ENCODE data around the gene NACAD. TPM values are rescaled to one million over a fixed set of nuclear protein-coding genes. Genes with fewer than 3 reads are reported as not detected.

NACAD gene
- total RNA-seq, 6 donors from 2014 or later = 1.0 to 4.3 (median 2.3) TPM

DNA sequence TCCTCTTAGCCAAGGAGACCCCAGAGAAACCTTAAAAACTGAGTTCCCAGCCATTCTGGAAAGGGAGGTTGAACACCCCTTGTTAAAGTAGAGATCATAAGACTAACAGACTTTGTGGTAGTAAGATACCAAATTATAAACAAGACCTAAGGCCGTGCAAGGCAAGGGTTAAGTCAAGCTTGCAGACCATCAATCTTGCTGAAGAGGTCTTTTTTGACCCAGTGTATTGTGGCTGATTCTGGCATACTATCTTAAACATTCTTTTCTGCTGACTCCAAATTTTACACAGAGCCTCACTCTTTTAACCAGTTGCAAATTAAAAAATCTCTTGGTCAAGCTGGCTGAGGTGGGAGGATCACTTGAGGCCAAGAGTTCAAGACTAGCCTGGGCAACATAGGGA, 23.9 kb upstream of the NACAD start:
- H3K36me3 ChIP-seq = peaks cover under 1 to 16% (median 15%) of the 10 kb centered on the region in 4 donors
- H3K4me3 ChIP-seq = peak overlapping the region in 2 of 4 donors; percentile 64 to 82
- DNase-seq (no peak), ATAC-seq (ENCODE audit: low FRiP score in 2 of 2) (no peak)
- no peaks in the 10 kb centered on the region for H3K9me3 ChIP-seq
- H3K27me3 ChIP-seq = no peaks in the 10 kb centered on the region
- peak overlapping the region in 3 of 4 donors; percentile 90 to 96 (median 93) for H3K27ac ChIP-seq
- no peak for TF ChIP-seq POLR2A (IDR thresholded peaks at IDR 0.05)
- H3K4me1 ChIP-seq = peaks cover 21 to 43% (median 27%) of the 10 kb centered on the region in 4 donors
- 75 to 83% methylated on average over 1 of the region's 1 CpG for WGBS, 2 donors

GRCh38 chr7:45111298-45112223, 22.8 kb upstream of the NACAD start, which contains the start of gene TBRG4:
Gene TBRG4 (minus strand): TSS chr7:45111697. CDS start chr7:45109237, 2,460 bp downstream.
- peak; percentile 98 to 99 for ATAC-seq (ENCODE audit: low FRiP score in 2 of 2)
- Histone ChIP-seq H3K4me3 (peak within 1 kb of the TSS; percentile 64 to 82 (median 69)), H3K27me3 (no peaks in the 10 kb centered on the region), H3K4me1 (peaks cover 21 to 54% (median 37%) of the 10 kb centered on the region in 4 donors), H3K27ac (peak within 1 kb of the TSS; percentile 90 to 96 (median 94)), H3K36me3 (peaks cover 12 to 27% (median 26%) of the 10 kb centered on the region in 4 donors), H3K9me3 (no peaks in the 10 kb centered on the region)
- peak; percentile 94 to 99 for DNase-seq
- 0 to 1% methylated on average over 46 to 59 of the region's 64 CpGs for WGBS, 2 donors
- TF ChIP-seq, protein P1, sequence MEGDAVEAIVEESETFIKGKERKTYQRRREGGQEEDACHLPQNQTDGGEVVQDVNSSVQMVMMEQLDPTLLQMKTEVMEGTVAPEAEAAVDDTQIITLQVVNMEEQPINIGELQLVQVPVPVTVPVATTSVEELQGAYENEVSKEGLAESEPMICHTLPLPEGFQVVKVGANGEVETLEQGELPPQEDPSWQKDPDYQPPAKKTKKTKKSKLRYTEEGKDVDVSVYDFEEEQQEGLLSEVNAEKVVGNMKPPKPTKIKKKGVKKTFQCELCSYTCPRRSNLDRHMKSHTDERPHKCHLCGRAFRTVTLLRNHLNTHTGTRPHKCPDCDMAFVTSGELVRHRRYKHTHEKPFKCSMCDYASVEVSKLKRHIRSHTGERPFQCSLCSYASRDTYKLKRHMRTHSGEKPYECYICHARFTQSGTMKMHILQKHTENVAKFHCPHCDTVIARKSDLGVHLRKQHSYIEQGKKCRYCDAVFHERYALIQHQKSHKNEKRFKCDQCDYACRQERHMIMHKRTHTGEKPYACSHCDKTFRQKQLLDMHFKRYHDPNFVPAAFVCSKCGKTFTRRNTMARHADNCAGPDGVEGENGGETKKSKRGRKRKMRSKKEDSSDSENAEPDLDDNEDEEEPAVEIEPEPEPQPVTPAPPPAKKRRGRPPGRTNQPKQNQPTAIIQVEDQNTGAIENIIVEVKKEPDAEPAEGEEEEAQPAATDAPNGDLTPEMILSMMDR (IDR thresholded peaks at IDR 0.05) = peak in 2 of 6 experiments; percentile 17 to 37
- TF ChIP-seq POLR2A (IDR thresholded peaks at IDR 0.05) (peak; percentile 58 to 97 (median 81)), EP300 (IDR thresholded peaks at IDR 0.05) (peak in 2 of 4 donors; percentile 57 to 74), POLR2AphosphoS5 (IDR thresholded peaks at IDR 0.05) (peak; percentile 99)

DNA sequence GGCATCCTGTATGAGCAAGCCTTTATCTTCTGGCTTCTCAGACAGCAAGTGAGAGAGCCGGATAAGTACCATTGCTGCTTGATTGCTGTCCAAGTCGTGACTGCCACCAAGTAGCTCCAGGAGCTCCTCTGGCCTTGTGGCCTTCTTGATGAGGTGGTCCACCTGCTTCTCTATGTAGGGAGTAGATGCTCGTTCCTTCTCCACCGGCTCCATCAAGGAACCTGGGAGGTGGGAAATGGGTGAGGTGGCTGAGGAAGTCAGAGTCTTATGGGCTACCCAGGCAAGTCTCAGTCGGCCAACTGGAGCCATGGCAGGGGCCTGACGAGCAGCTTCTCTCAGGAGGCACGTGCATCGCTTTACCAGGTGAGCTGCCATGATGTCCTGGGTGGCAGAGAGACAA, 20.1 kb upstream of the NACAD start:
- no peak overlapping the region for H3K27ac ChIP-seq
- no peak overlapping the region for H3K4me3 ChIP-seq
- H3K9me3 ChIP-seq = no peaks in the 10 kb centered on the region
- ATAC-seq (ENCODE audit: low FRiP score in 2 of 2) (no peak), DNase-seq (no peak)
- H3K4me1 ChIP-seq = peaks cover 21 to 56% (median 37%) of the 10 kb centered on the region in 4 donors
- 87 to 91% methylated on average over 5 to 8 of the region's 8 CpGs for WGBS, 2 donors
- TF ChIP-seq, protein P1 (IDR thresholded peaks at IDR 0.05) = no peak
- TF ChIP-seq EP300 (IDR thresholded peaks at IDR 0.05) = no peak
- no peak for TF ChIP-seq POLR2AphosphoS5 (IDR thresholded peaks at IDR 0.05)
- TF ChIP-seq POLR2A (IDR thresholded peaks at IDR 0.05) = no peak
- H3K27me3 ChIP-seq = no peaks in the 10 kb centered on the region
- H3K36me3 ChIP-seq = peaks cover 36 to 54% (median 53%) of the 10 kb centered on the region in 4 donors

GRCh38 chr7:45107356-45107755, 18.6 kb upstream of the NACAD start:
- TF ChIP-seq POLR2AphosphoS5 (IDR thresholded peaks at IDR 0.05) (no peak), POLR2A (IDR thresholded peaks at IDR 0.05) (no peak)
- TF ChIP-seq, protein P1 (IDR thresholded peaks at IDR 0.05) = no peak
- DNase-seq (no peak), ATAC-seq (ENCODE audit: low FRiP score in 2 of 2) (no peak)
- H3K27ac ChIP-seq = no peak overlapping the region
- peaks cover 49 to 69% (median 68%) of the 10 kb centered on the region in 4 donors for H3K36me3 ChIP-seq
- WGBS, 2 donors = 53 to 70% methylated on average over 3 of the region's 3 CpGs
- H3K9me3 ChIP-seq = no peaks in the 10 kb centered on the region
- H3K27me3 ChIP-seq = no peaks in the 10 kb centered on the region
- peaks cover 17 to 54% (median 36%) of the 10 kb centered on the region in 4 donors for H3K4me1 ChIP-seq
- no peak overlapping the region for H3K4me3 ChIP-seq

GRCh38 chr7:45106820-45107219, 18.1 kb upstream of the NACAD start:
- 78 to 86% methylated on average over 6 to 8 of the region's 8 CpGs for WGBS, 2 donors
- H3K9me3 ChIP-seq = no peaks in the 10 kb centered on the region

More at GRCh38 chr7:45106820-45107219, 18.1 kb upstream of the NACAD start:
- DNase-seq (no peak), ATAC-seq (ENCODE audit: low FRiP score in 2 of 2) (no peak)
- H3K4me3 ChIP-seq = no peak overlapping the region
- TF ChIP-seq EP300 (IDR thresholded peaks at IDR 0.05) (no peak), POLR2AphosphoS5 (IDR thresholded peaks at IDR 0.05) (no peak), POLR2A (IDR thresholded peaks at IDR 0.05) (no peak)
- H3K27ac ChIP-seq = no peak overlapping the region
- H3K36me3 ChIP-seq = peaks cover 55 to 74% (median 73%) of the 10 kb centered on the region in 4 donors
- H3K4me1 ChIP-seq = peaks cover 14 to 48% (median 32%) of the 10 kb centered on the region in 4 donors
- H3K27me3 ChIP-seq = no peaks in the 10 kb centered on the region
